Glomerular endothelial cell (primary cell): ENCODE measurements around the gene MX2. TPM values are rescaled to one million over a fixed set of nuclear protein-coding genes. Genes with fewer than 3 reads are reported as not detected.

ENCODE experiments used
- DNase-seq: peaks from one replicate; pipeline ENCODE4 v3.0.0-alpha.2; 2011; ENCODE audit warnings: low read depth, low spot score; ENCODE audit errors: extremely low read depth
- total RNA-seq: library from RNA; depleted of rRNA; stranded (reverse); fragments of >200 nt; gene quantifications from 2 replicates; pipeline ENCODE4 v1.2.3, GENCODE V29; 2015

Gene MX2
- total RNA-seq, 1 donor from 2014 or later, result 12.4 TPM

GRCh38 chr21:41432562-41433460 lies 71.0 kb downstream of the MX2 start:
- DNase-seq, result no peak

GRCh38 chr21:41433566-41433965 lies 71.7 kb downstream of the MX2 start:
- DNase-seq, result no peak

GRCh38 chr21:41435706-41436105 lies 73.9 kb downstream of the MX2 start:
- DNase-seq, result no peak

- DNase-seq, result no peak
Observed at GRCh38 chr21:41437729-41438128, 75.9 kb downstream of the MX2 start.

GRCh38 chr21:41438425-41439113 lies 76.7 kb downstream of the MX2 start:
- DNase-seq, result no peak

GRCh38 chr21:41439248-41439647 lies 77.4 kb downstream of the MX2 start:
- no peak for DNase-seq

- DNase-seq, result no peak
Observed at GRCh38 chr21:41441546-41441945, 79.7 kb downstream of the MX2 start.

- DNase-seq, result no peak
Observed at GRCh38 chr21:41442481-41443186, 80.8 kb downstream of the MX2 start.

- no peak for DNase-seq
Observed at GRCh38 chr21:41443562-41443961, 81.7 kb downstream of the MX2 start.

- no peak for DNase-seq
Observed at GRCh38 chr21:41444703-41445464, 83.1 kb downstream of the MX2 start.

GRCh38 chr21:41445465-41445862 lies 83.6 kb downstream of the MX2 start:
- DNase-seq, result no peak

GRCh38 chr21:41446586-41446985 lies 84.8 kb downstream of the MX2 start:
- DNase-seq, result no peak

- DNase-seq, result no peak
Observed at GRCh38 chr21:41447356-41447755, 85.5 kb downstream of the MX2 start.

GRCh38 chr21:41449613-41450012 lies 87.8 kb downstream of the MX2 start:
- DNase-seq, result no peak

GRCh38 chr21:41451753-41452676 lies 90.2 kb downstream of the MX2 start:
- no peak for DNase-seq

GRCh38 chr21:41453198-41453597 lies 91.4 kb downstream of the MX2 start:
- no peak for DNase-seq

GRCh38 chr21:41453761-41454160 lies 91.9 kb downstream of the MX2 start:
- no peak for DNase-seq

GRCh38 chr21:41458121-41458520 lies 96.3 kb downstream of the MX2 start:
- DNase-seq, result no peak

GRCh38 chr21:41458559-41458958 lies 96.7 kb downstream of the MX2 start:
- no peak for DNase-seq
